Stimulated activated CD4-positive, alpha-beta T cell treated with anti-CD3 and anti-CD28 coated beads, Interleukin-1b, Interleukin-23, amount 100 ng/mL, for 1 hour (primary cell): ENCODE results near the gene SLC4A8.
"Not testable (repeated sequence)": the region's sequence is repeated elsewhere in the genome, so short reads cannot be mapped to it uniquely, and the experiment has no call there.

Source experiments
- DNase-seq, 2 donors: peaks; one replicate each; pipeline ENCODE4 v3.0.0-alpha.2; 2020; ENCODE audit warnings: low read depth in 2 of 2

Gene SLC4A8

GRCh38 chr12:51475543-51475942 is 50.9 kb downstream of the SLC4A8 start:
- no peak for DNase-seq

GRCh38 chr12:51480978-51481377 is 56.3 kb downstream of the SLC4A8 start:
- DNase-seq, result no peak

GRCh38 chr12:51482929-51483697 is 58.5 kb downstream of the SLC4A8 start:
- no peak for DNase-seq

- DNase-seq, result no peak
These were observed 59.5 kb downstream of the SLC4A8 start for GRCh38 chr12:51484119-51484518.

- DNase-seq, result no peak
These were observed 63.6 kb downstream of the SLC4A8 start for GRCh38 chr12:51488281-51488680.

GRCh38 chr12:51493281-51493680 is 68.7 kb downstream of the SLC4A8 start:
- no peak for DNase-seq

GRCh38 chr12:51496895-51497294 is 72.3 kb downstream of the SLC4A8 start:
- no peak for DNase-seq

GRCh38 chr12:51504851-51505250 is 80.2 kb downstream of the SLC4A8 start:
- no peak for DNase-seq

GRCh38 chr12:51505360-51506105 is 80.9 kb downstream of the SLC4A8 start:
- DNase-seq, result no peak

- DNase-seq, result no peak
These were observed 82.5 kb downstream of the SLC4A8 start for GRCh38 chr12:51507178-51507577.

GRCh38 chr12:51508285-51508684 is 83.7 kb downstream of the SLC4A8 start:
- no peak for DNase-seq

GRCh38 chr12:51511546-51512260 is 87.1 kb downstream of the SLC4A8 start:
- DNase-seq, result no peak

GRCh38 chr12:51512438-51512837 is 87.8 kb downstream of the SLC4A8 start:
- no peak for DNase-seq

GRCh38 chr12:51515037-51515436 is 90.4 kb downstream of the SLC4A8 start:
- not testable (repeated sequence) for DNase-seq

GRCh38 chr12:51517316-51517715 is 92.7 kb downstream of the SLC4A8 start:
- DNase-seq, result no peak

- DNase-seq, result no peak
These were observed 93.2 kb downstream of the SLC4A8 start for GRCh38 chr12:51517800-51518199.

- no peak for DNase-seq
These were observed 95.1 kb downstream of the SLC4A8 start for GRCh38 chr12:51519755-51520154.

GRCh38 chr12:51520576-51521325 is 96.1 kb downstream of the SLC4A8 start:
- DNase-seq, result no peak

GRCh38 chr12:51521554-51522276 is 97.1 kb downstream of the SLC4A8 start:
- DNase-seq, result no peak

GRCh38 chr12:51522696-51523095 is 98.1 kb downstream of the SLC4A8 start:
- DNase-seq, result no peak

GRCh38 chr12:51524386-51524901 is 99.8 kb downstream of the SLC4A8 start:
- DNase-seq, result no peak
